Spleen (tissue), 11 donors: ENCODE data around the gene CEP72. TPM values are rescaled to one million over a fixed set of nuclear protein-coding genes. Genes with fewer than 3 reads are reported as not detected.

Experiments
- DNase-seq: peaks from one replicate; pipeline ENCODE4 v3.0.0-alpha.2; 2020
- H3K27ac ChIP-seq, 8 donors: fragments of 200-600 bp; sonication (generic) in 7 of 8; 1 replicate in 4 of 8; 2 replicates in 4 of 8; pipeline versions ENCODE4 v1.5.0 to v1.8.0; 2016 to 2021; ENCODE audit warnings: inconsistent platforms in 4 of 8, mild to moderate bottlenecking in 4 of 8, moderate library complexity in 1 of 8
- H3K27me3 ChIP-seq, 7 donors: fragments of 200-600 bp; sonication (generic) in 6 of 7; replicated peaks in 1 of 7; 1 replicate in 4 of 7; 2 replicates in 3 of 7; pipeline versions ENCODE4 v1.5.0 to v1.8.0; 2016 to 2021; ENCODE audit warnings: inconsistent platforms in 3 of 7, mild to moderate bottlenecking in 1 of 7
- H3K36me3 ChIP-seq, 6 donors: fragments of 200-600 bp; sonication (generic) in 5 of 6; 1 replicate in 4 of 6; 2 replicates in 2 of 6; pipeline versions ENCODE4 v1.5.0 to v1.8.0; 2016 to 2021; ENCODE audit warnings: inconsistent platforms in 2 of 6
- H3K4me1 ChIP-seq, 6 donors: fragments of 200-600 bp; sonication (generic) in 5 of 6; 1 replicate in 3 of 6; 2 replicates in 3 of 6; pipeline versions ENCODE4 v1.5.0 to v1.8.0; 2016 to 2021; ENCODE audit warnings: inconsistent platforms in 3 of 6
- H3K4me3 ChIP-seq, 8 donors: fragments of 200-600 bp; sonication (generic) in 7 of 8; 1 replicate in 4 of 8; 2 replicates in 4 of 8; pipeline versions ENCODE4 v1.5.0 to v1.8.0; 2016 to 2021; ENCODE audit warnings: inconsistent platforms in 4 of 8, mild to moderate bottlenecking in 4 of 8, moderate library complexity in 2 of 8
- H3K9me3 ChIP-seq, 8 donors: fragments of 200-600 bp; sonication (generic) in 7 of 8; 1 replicate in 4 of 8; 2 replicates in 4 of 8; pipeline versions ENCODE4 v1.5.0 to v1.8.0; 2016 to 2021; ENCODE audit warnings: inconsistent platforms in 4 of 8
- POLR2A ChIP-seq, 3 donors: fragments of 450-650 bp; IDR thresholded peaks; one replicate each; pipeline ENCODE4 v1.5.1; 2017; ENCODE audit warnings: antibody characterized with exemption in 3 of 3, mild to moderate bottlenecking in 1 of 3
- POLR2AphosphoS5 ChIP-seq, 3 donors: sonication (generic); formaldehyde crosslinking; IDR thresholded peaks; one replicate each; pipeline ENCODE4 v1.5.1; 2017; ENCODE audit warnings: antibody characterized with exemption in 3 of 3
- WGBS, 5 donors: extraction: QIAGEN DNeasy Blood & Tissue Kit in 3 of 5; methylation state at CpG; one replicate each; pipeline versions ENCODE4 v1.1.5 to v1.1.7; 2013 to 2018; 5-methylcytosine and 5-hydroxymethylcytosine counted together
- intact Hi-C: fragments of 100-400 bp; cut with DNase I; formaldehyde crosslinking; loops from one replicate; pipeline ENCODE4 v1.15.0; 2023; ENCODE audit warnings: low total_unique reads
- polyA plus RNA-seq, 3 donors: library from polyadenylated mRNA; stranded (reverse); fragments of 200-250 nt; gene quantifications; one replicate each; pipeline ENCODE4 v1.2.1, GENCODE V29; 2013
- total RNA-seq, 7 donors: library from RNA; depleted of rRNA in 3 of 7; stranded (reverse); fragments of >200 nt in 3 of 7; fragmentation: NEBNext Ultra II Directional in 4 of 7; extraction: Animal tissue kit (Norgen Biotek cat#: 25700) in 4 of 7; gene quantifications; one replicate each; pipeline versions ENCODE4 v1.1.0 to v1.2.1, GENCODE V29; 2016 to 2021
- TF ChIP-seq, protein P1 (sequence below), 11 experiments: fragments of 200-600 bp in 7 of 11; fragments of 450-650 bp in 4 of 11; sonication (generic) in 4 of 11; IDR thresholded peaks in 8 of 11; conservative IDR thresholded peaks in 3 of 11; 1 replicate in 7 of 11; 2 replicates in 4 of 11; pipeline versions ENCODE4 v1.4.0 to v1.8.0; 2016 to 2021; ENCODE audit warnings: antibody characterized with exemption in 11 of 11, inconsistent platforms in 4 of 11, mild to moderate bottlenecking in 1 of 11
- donor health status: healthy with polysubstance abuse.
- donor health status: DM: no; HTN: no; CAD: no; lungs with moderate emphysema.
- donor health status: DM: no; HTN: no; CAD: no.
- donor health status: Bipolar disorder and iron deficiency.
- donor health status: healthy.
- donor health status: DM: no; HTN: no; CAD: no.
- donor health status: DM: yes; HTN: yes; CAD: no.

Gene CEP72
- total and polyA plus RNA-seq, 10 donors, result 2.1 to 13.1 (median 9.0) TPM

DNA sequence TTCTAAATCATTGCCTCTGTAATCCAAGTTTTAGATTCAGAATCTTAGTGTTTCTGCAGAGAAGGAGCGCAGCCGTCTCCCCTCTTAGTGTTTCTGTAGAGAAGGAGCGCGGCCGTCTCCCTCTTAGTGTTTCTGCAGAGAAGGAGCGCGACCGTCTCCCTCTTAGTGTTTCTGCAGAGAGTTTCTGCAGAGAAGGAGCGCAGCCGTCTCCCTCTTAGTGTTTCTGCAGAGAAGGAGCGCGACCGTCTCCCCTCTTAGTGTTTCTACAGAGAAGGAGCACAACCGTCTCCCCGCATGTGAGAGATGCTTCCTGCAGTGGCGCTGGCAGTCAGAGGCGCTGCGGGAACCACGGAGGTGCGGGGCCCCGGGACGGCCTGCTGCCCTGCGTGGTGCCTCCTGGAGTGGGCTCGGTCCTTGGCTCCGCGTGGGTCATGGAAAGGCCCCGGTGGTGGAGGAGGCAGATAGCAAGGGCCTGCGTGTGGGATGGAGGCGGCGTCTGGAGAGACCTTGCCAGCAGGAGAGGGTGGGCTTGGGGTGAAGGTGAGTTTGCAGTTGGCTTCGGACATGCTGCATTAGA is 10.9 kb downstream of the CEP72 start:
- no peaks in the 10 kb centered on the region for H3K4me1 ChIP-seq
- intact Hi-C loops, result no loop called here
- H3K4me3 ChIP-seq, result no peak overlapping the region
- DNase-seq, result peak; percentile 63
- H3K27ac ChIP-seq, result no peak overlapping the region
- WGBS, 5 donors, result 94 to 98% (median 97%) methylated on average over 31 of the region's 31 CpGs
- no peaks in the 10 kb centered on the region for H3K9me3 ChIP-seq
- H3K36me3 ChIP-seq, result peaks cover 0 to 94% (median 42%) of the 10 kb centered on the region in 6 donors
- TF ChIP-seq POLR2AphosphoS5 (IDR thresholded peaks at IDR 0.05) (no peak), POLR2A (IDR thresholded peaks at IDR 0.05) (no peak)
- TF ChIP-seq, protein P1, sequence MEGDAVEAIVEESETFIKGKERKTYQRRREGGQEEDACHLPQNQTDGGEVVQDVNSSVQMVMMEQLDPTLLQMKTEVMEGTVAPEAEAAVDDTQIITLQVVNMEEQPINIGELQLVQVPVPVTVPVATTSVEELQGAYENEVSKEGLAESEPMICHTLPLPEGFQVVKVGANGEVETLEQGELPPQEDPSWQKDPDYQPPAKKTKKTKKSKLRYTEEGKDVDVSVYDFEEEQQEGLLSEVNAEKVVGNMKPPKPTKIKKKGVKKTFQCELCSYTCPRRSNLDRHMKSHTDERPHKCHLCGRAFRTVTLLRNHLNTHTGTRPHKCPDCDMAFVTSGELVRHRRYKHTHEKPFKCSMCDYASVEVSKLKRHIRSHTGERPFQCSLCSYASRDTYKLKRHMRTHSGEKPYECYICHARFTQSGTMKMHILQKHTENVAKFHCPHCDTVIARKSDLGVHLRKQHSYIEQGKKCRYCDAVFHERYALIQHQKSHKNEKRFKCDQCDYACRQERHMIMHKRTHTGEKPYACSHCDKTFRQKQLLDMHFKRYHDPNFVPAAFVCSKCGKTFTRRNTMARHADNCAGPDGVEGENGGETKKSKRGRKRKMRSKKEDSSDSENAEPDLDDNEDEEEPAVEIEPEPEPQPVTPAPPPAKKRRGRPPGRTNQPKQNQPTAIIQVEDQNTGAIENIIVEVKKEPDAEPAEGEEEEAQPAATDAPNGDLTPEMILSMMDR (IDR thresholded peaks at IDR 0.05 in 8 of 11, conservative IDR thresholded peaks at IDR 0.05 in 3 of 11), result no peak
- H3K27me3 ChIP-seq, result no peaks in the 10 kb centered on the region

DNA sequence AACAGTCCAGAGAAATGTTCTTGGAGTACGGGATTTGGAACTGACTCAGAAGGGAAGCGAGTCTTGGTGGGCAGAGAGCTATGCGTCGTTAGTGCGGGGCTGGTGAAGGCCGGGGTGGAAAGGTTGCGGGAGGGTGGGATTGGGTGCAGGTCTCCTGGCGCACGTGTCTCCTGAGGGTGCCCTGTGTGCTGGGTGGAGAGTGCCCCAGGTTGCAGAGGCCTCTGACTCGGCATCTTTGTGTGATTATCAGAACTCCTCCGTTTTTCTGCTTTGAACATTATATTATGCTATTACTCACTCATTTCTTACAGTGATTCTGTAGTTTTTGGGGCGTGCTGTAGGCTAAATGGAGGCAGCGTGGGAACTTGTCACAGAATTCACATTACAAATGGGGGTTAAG is 11.4 kb downstream of the CEP72 start:
- Histone ChIP-seq H3K9me3 (no peaks in the 10 kb centered on the region), H3K27me3 (no peaks in the 10 kb centered on the region), H3K27ac (no peak overlapping the region), H3K4me3 (no peak overlapping the region), H3K4me1 (no peaks in the 10 kb centered on the region), H3K36me3 (peaks cover 0 to 99% (median 44%) of the 10 kb centered on the region in 6 donors)
- WGBS, 5 donors, result 92 to 97% (median 96%) methylated on average over 13 of the region's 13 CpGs
- intact Hi-C loops, result no loop called here
- peak; percentile 61 for DNase-seq
- TF ChIP-seq, protein P1 (IDR thresholded peaks at IDR 0.05 in 8 of 11, conservative IDR thresholded peaks at IDR 0.05 in 3 of 11), result no peak

DNA sequence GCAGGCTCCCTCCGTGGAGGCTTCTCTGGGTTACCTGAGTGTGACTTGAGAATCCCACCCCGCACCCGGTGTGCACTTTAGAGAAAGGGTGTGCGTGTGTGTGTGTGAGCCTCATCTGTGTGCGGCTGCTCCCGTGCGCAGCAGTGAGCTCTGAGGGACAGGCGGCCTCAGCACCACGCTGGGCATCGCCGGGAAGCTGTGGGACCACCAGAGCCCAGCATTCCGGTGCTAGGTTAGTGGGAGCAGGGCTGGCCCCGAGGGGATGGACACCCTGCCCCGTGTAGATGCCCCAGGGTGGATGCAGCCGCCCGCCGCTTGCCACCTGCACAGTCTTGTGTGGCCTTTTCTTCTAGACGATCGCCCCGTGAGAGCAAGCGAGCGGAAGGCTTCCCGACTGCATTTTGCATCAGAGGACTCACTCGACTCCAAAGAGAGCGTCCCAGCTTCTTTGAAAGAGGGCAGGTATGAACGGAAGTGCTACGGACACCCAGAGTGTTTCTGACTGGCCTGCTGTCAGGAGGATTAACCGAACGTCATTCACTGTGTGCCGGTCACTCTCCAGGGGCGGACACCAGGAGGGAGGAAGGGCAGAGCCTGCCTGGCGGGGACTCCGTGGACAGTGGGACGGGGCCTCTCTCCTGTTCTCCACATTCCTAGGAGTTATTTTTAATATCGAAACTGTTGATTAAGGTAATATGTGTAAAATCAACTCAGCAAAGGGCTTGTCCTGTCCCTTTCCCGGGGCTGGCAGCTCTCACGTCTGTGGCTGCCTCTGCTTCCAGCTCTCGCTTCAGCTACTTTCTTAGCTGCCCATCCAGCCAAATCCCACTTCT is 12.2 kb downstream of the CEP72 start:
- Histone ChIP-seq H3K4me3 (no peak overlapping the region), H3K4me1 (no peaks in the 10 kb centered on the region), H3K27me3 (no peaks in the 10 kb centered on the region), H3K36me3 (peaks cover 0 to 98% (median 42%) of the 10 kb centered on the region in 6 donors), H3K27ac (peak overlapping the region in 1 of 8 donors; percentile 17), H3K9me3 (no peaks in the 10 kb centered on the region)
- DNase-seq, result peak; percentile 59
- intact Hi-C loops, result no loop called here
- TF ChIP-seq, protein P1 (IDR thresholded peaks at IDR 0.05 in 8 of 11, conservative IDR thresholded peaks at IDR 0.05 in 3 of 11), result no peak
- 91 to 94% (median 93%) methylated on average over 24 to 38 of the region's 38 CpGs for WGBS, 5 donors

DNA sequence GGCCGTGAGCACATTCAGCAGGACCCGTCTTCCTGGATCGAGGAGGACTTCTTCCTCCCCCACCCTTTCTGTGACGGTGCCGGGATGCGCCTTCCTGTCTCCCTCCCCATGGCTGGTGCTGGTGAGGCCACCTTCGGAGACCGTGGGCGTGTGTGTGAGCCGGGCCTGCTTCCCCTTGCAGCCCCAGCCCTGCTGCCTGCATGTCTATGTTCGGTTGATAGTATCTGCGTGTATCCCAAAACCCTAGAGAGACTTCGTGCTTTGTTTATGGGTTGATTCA is 12.8 kb downstream of the CEP72 start:
- H3K36me3 ChIP-seq, result peaks cover 0 to 92% (median 37%) of the 10 kb centered on the region in 6 donors

More for the DNA sequence above, 12.8 kb downstream of the CEP72 start:
- TF ChIP-seq POLR2AphosphoS5 (IDR thresholded peaks at IDR 0.05), result peak in 1 of 3 donors; percentile 50
- TF ChIP-seq, protein P1 (IDR thresholded peaks at IDR 0.05 in 8 of 11, conservative IDR thresholded peaks at IDR 0.05 in 3 of 11), result no peak
- WGBS, 5 donors, result 65 to 84% (median 74%) methylated on average over 13 of the region's 13 CpGs
- no peaks in the 10 kb centered on the region for H3K27me3 ChIP-seq
- H3K9me3 ChIP-seq, result no peaks in the 10 kb centered on the region
- DNase-seq, result peak; percentile 73
- peak overlapping the region in 1 of 8 donors; percentile 17 for H3K27ac ChIP-seq
- no peaks in the 10 kb centered on the region for H3K4me1 ChIP-seq
- intact Hi-C loops, result no loop called here
- H3K4me3 ChIP-seq, result no peak overlapping the region
